Lower leg skin (tissue), 3 donors: ENCODE results near the gene KAZN.

Experiments
- CTCF ChIP-seq, 3 donors: fragments of 450-650 bp; IDR thresholded peaks; one replicate each; pipeline ENCODE4 v1.5.1; 2016; ENCODE audit warnings: antibody characterized with exemption in 3 of 3, mild to moderate bottlenecking in 3 of 3, moderate library complexity in 2 of 3
- POLR2A ChIP-seq, 2 donors: fragments of 450-650 bp; IDR thresholded peaks; one replicate each; pipeline ENCODE4 v1.6.1; 2016 to 2017; ENCODE audit warnings: antibody characterized with exemption in 2 of 2, mild to moderate bottlenecking in 1 of 2, moderate library complexity in 1 of 2

GRCh38 chr1:14748151-14748550, 149.7 kb downstream of the KAZN start:
- TF ChIP-seq CTCF (IDR thresholded peaks at IDR 0.05) (no peak), POLR2A (IDR thresholded peaks at IDR 0.05) (no peak)
